ENCODE measurements around the gene C11orf91.

C11orf91 gene

DNA sequence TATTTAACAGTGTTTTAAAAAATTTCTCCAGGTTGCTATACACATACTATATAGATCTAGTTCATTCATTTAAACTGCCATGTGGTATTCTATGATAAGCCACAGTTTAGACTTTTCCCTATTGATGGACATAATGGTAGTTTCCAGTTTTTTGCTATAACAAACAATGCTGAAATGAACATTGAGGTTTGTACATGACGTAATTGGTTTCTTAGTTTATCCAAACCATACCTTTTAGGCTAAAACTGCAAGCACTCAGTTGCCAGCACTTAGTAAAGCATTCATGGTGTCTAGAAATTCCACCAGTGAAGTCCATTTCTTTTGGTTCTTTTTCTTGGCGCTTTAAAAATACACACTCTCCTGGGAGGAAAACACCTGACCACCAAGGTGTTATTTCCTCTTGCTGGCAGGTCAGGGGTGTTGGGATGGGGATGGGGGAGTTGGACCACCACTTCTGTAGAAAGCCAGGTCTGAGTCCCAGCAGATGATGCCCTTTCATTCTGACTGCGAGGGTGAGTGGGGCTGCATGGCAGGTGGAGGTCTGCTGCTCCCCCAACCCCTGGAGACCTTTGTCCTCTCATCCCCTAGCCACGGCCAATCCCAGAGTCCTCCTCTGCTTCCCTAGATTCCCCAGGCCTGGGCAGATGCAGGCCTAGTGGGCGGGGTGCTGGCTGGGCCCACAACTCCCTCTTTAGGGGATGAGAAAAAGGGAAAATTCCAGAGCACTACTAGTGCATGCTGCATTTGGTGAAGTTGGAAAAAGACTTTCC lies 41.1 kb downstream of the C11orf91 start:
- H3K27ac Mint-ChIP-seq = no peak overlapping the region
- H3K4me3 Mint-ChIP-seq = no peak overlapping the region

DNA sequence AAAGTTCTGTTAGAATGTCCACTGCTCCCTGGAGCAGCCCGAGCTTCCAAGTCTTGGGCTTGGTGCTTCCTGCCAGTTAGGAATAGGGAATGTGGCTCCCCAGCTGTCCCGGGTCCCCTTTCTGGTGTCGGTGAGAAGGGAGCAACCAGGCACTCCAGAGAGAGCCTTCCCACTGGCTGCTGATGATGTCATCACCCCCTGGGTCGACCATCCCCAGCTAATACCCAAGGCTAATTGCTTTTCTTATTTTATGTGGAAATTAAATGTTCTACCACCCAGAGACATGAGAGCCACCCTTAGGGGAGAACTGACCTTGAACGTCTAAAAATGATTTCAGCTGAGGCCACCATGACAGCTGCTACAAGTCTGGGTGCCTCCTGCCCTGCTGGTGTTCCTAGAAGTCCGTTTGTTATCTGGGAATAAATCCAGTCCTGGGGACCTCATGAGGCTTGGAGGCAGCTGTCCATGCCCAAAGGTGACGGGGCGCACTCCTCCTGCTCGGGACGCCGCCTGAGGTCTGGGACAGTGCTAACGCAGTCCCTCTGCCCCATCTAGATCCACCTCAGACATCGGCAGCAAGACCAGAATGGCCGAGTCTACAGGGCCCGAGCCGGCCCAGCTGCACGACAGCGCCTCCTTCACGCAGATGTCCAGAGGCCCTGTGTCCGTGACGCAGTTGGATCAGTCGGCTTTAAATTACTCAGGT lies 42.3 kb downstream of the C11orf91 start:
- no peak overlapping the region for H3K4me3 Mint-ChIP-seq
- no peak overlapping the region for H3K27ac Mint-ChIP-seq
- peaks cover 3% of the 10 kb centered on the region for H3K27me3 Mint-ChIP-seq
- H3K4me1 Mint-ChIP-seq (ENCODE audit: low read depth) = no peaks in the 10 kb centered on the region
- no peaks in the 10 kb centered on the region for H3K36me3 Mint-ChIP-seq (ENCODE audit: low read depth)
- H3K9me3 Mint-ChIP-seq = no peaks in the 10 kb centered on the region

More for the DNA sequence above, 41.1 kb downstream of the C11orf91 start:
- Mint-ChIP-seq H3K27me3 (peaks cover 3% of the 10 kb centered on the region), H3K4me1 (ENCODE audit: low read depth) (no peaks in the 10 kb centered on the region), H3K9me3 (no peaks in the 10 kb centered on the region), H3K36me3 (ENCODE audit: low read depth) (no peaks in the 10 kb centered on the region)

DNA sequence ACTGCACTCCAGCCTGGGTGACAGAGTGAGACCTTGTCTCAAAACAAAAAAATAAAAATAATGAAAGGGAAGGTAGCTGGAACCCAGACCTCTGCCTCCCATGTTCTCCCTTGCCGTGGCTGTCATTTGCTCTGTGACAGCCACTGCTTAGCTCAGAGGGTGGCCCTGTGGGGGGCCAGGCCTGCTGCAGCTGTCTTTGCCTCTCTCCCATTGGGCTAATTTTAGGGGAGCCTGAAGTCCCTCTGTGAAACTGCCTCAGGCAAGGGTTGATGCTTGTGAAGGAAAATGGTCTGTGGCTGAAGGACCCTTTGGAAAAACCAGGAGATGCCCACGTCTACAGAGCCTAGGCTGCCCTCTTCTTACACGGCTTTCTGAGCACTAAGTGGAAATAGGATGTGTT lies 42.9 kb downstream of the C11orf91 start:
- Mint-ChIP-seq H3K9me3 (no peaks in the 10 kb centered on the region), H3K27me3 (peaks cover 6% of the 10 kb centered on the region), H3K27ac (no peak overlapping the region), H3K36me3 (ENCODE audit: low read depth) (no peaks in the 10 kb centered on the region), H3K4me3 (no peak overlapping the region), H3K4me1 (ENCODE audit: low read depth) (no peaks in the 10 kb centered on the region)

DNA sequence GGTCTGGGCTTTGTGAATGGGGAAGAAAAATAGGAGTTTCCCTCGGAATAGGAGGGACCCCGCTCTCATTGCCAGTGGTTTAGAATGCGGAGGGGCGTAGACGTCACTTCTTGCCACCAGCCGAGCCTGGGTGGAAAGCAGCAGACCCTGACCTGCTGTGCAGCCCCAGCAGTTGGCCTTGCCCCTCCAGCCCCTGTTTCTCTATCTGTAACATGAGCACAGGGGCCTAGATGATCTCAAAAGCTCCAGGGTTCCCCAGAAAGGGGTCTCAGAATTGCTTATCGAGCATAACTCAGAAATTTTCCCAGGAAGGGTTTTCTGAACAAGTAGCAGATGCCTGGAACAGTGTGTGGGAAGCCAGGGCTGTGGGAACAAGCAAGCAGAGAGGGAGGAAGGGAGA lies 43.9 kb downstream of the C11orf91 start:
- Mint-ChIP-seq H3K9me3 (no peaks in the 10 kb centered on the region), H3K27me3 (peaks cover 3% of the 10 kb centered on the region), H3K27ac (no peak overlapping the region), H3K4me3 (no peak overlapping the region), H3K36me3 (ENCODE audit: low read depth) (no peaks in the 10 kb centered on the region), H3K4me1 (ENCODE audit: low read depth) (no peaks in the 10 kb centered on the region)

DNA sequence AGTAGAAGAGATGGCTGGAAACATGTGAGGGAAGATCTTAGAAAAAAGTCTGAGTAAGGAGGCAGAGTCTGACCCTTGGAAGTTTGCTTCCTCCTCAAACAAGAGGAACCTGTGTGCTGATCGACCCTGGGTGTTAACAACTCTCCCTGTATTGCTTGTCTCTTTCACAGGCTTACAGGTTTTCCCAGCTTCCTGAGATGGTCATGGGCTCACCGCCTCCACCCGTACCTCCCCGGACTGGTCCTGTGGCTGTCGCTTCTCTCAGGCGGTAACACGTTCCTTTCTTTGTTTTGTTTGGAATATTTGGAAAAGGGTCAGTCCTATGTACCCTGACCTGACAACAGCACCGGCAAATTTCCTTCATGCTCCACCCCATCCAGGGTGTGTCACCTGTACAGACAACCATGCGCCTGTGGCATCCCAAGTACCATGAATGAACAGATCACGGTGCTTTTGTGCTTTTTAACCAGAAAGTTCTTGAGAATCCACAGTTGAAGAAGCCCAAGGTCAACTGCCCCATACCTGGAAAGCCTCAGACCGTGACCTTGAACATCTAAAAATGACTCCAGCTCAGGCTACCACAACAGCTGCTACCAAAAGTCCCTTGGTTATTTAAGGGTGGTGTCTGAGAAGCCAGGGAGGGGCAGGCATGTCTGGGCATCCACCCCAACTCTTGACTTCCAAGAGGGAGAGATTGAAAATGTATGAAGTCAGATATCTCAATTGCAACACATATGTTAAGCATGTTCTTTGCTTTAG lies 44.6 kb downstream of the C11orf91 start:
- Mint-ChIP-seq H3K36me3 (ENCODE audit: low read depth) (no peaks in the 10 kb centered on the region), H3K4me1 (ENCODE audit: low read depth) (no peaks in the 10 kb centered on the region), H3K9me3 (no peaks in the 10 kb centered on the region), H3K27ac (no peak overlapping the region), H3K27me3 (peaks cover 3% of the 10 kb centered on the region), H3K4me3 (no peak overlapping the region)

DNA sequence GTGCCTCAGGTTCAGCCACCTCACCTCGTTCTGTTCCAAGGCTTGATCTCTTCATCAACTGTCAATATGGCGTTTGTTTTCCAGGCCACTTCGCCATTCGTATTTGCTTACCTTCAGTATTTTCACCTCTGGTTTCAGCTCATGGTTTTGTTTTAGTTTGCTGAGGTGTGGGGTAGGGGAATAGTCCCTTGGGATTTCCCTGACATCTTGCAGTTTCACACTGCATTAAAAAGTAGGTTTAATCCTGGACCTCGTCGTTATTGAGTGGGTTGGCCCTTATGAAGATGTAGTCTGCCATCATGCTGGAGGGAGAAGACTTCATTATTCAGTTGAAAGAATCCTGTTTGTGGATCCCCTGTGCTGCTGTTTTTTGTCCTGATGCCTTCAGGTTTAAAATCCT lies 46.0 kb downstream of the C11orf91 start:
- H3K27me3 Mint-ChIP-seq = peaks cover 3% of the 10 kb centered on the region
- H3K27ac Mint-ChIP-seq = no peak overlapping the region
- H3K9me3 Mint-ChIP-seq = no peaks in the 10 kb centered on the region
- H3K36me3 Mint-ChIP-seq (ENCODE audit: low read depth) = no peaks in the 10 kb centered on the region
- no peaks in the 10 kb centered on the region for H3K4me1 Mint-ChIP-seq (ENCODE audit: low read depth)
- no peak overlapping the region for H3K4me3 Mint-ChIP-seq

DNA sequence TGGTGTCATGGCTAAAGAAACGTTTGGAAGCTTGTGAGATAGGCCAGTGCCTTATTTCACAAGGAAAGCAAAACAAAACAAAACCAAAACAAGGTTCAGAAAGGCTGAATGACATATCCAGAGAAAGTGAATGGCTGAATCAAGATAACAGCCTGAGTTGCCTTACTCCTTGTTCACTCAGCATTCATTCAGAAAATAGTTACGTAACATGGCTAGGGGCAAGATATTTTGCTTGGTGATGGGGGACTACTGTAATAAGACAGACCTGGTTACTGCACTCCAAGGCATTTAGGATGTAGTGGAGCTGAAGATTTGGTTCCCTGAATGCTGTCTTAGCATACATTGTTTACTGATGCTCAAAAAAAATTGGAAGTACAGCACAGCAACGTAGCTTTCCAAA lies 47.7 kb downstream of the C11orf91 start:
- Mint-ChIP-seq H3K4me1 (ENCODE audit: low read depth) (no peaks in the 10 kb centered on the region), H3K36me3 (ENCODE audit: low read depth) (no peaks in the 10 kb centered on the region), H3K27me3 (peaks cover 3% of the 10 kb centered on the region), H3K9me3 (no peaks in the 10 kb centered on the region), H3K4me3 (no peak overlapping the region), H3K27ac (no peak overlapping the region)

DNA sequence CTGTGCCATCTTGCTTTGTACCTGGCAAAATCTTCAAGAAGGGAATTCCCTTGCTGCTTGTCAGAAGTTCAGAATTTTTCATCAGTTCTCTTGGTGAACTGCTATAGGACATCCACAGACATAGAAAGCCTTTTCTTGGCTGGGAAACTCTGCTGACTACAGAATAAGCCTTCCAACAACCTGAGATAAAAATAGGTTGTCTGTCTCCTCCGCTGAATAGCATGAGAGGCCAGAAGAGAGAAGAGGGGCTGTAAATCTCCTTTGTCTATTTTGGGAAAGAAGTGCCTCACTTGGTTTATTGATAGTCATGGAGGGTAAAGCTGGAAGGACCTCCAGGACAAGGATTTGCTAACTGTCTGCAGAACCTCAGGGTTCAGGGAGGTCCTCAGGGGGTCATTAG lies 48.2 kb downstream of the C11orf91 start:
- Mint-ChIP-seq H3K4me1 (ENCODE audit: low read depth) (no peaks in the 10 kb centered on the region), H3K4me3 (no peak overlapping the region), H3K36me3 (ENCODE audit: low read depth) (no peaks in the 10 kb centered on the region), H3K9me3 (no peaks in the 10 kb centered on the region), H3K27ac (no peak overlapping the region), H3K27me3 (peaks cover 3% of the 10 kb centered on the region)

DNA sequence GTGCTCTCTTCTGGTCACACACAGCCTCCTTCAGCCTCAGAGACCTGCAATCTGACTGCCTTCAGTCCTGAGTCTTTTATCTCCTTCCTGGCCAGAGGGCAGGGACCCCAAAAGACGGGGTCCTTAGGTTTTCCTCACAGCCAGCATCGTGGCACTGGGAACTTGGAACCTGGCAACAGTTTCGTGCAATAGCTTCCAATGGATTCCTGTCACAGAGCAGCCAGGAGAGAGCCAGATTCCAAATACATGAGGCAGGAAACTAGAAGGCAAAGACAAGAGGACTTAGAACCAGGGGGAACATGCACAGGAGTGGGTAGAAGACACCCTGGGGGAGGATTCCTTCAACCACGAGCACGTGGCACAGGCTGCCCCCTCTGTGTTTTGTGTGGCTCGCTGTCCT lies 48.6 kb downstream of the C11orf91 start:
- Mint-ChIP-seq H3K9me3 (no peaks in the 10 kb centered on the region), H3K27me3 (peaks cover 3% of the 10 kb centered on the region), H3K4me1 (ENCODE audit: low read depth) (no peaks in the 10 kb centered on the region), H3K27ac (no peak overlapping the region), H3K4me3 (no peak overlapping the region), H3K36me3 (ENCODE audit: low read depth) (no peaks in the 10 kb centered on the region)

DNA sequence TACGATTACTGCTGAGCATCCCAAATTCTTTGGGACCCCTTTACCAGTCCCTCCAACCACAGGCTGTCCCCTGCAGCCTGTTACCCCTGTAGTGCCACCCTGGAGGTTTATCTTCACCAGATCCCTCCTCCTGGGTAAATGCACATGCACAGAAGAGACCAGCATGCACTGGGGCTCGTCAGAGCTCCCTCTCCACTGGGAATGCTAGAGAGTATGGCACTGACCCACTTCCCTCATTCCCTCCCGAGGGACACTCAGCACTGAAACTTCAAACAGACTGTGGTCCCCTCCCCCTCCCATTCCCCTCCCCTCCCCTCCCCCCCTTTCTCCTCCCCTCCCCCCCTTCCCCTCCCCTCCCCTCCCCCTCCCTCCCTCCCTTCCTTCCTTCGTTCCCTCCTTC lies 49.1 kb downstream of the C11orf91 start:
- Mint-ChIP-seq H3K9me3 (no peaks in the 10 kb centered on the region), H3K4me1 (ENCODE audit: low read depth) (no peaks in the 10 kb centered on the region), H3K27me3 (peaks cover 3% of the 10 kb centered on the region), H3K4me3 (no peak overlapping the region), H3K36me3 (ENCODE audit: low read depth) (no peaks in the 10 kb centered on the region), H3K27ac (no peak overlapping the region)

DNA sequence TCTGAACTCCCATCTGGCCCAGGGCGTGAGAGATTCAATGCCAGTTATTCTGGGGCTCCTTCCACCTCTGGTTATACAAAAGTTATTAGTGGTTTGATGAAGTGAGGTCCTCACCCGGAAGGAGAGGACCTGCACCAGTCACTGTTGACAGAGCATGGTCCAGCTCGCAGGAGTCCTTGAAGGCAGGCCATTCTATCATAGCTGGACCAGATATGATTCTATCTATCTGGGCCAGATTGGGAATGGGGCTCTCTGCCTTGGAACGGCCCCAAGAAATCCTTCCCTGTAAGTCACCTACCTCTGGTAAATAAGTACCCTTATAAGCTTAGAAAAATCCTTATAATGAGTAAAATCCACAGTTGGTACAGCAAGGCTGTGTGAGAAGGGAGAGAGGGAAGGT lies 50.7 kb downstream of the C11orf91 start:
- Mint-ChIP-seq H3K27ac (no peak overlapping the region), H3K27me3 (peaks cover 3% of the 10 kb centered on the region), H3K4me1 (ENCODE audit: low read depth) (no peaks in the 10 kb centered on the region), H3K36me3 (ENCODE audit: low read depth) (no peaks in the 10 kb centered on the region), H3K9me3 (no peaks in the 10 kb centered on the region), H3K4me3 (no peak overlapping the region)
